Left renal cortex interstitium (tissue), 4 donors: Measurements from ENCODE around the gene TMEM97. TPM values are rescaled to one million over a fixed set of nuclear protein-coding genes. Genes with fewer than 3 reads are reported as not detected.

ENCODE experiments used
- DNase-seq, 4 donors: peaks; one replicate each; pipeline ENCODE4 v3.0.0-alpha.2; 2013; ENCODE audit warnings: low read depth in 4 of 4, low spot score in 2 of 4, missing footprints in 1 of 4
- polyA plus RNA-seq, 4 donors: library from polyadenylated mRNA; unstranded; fragments of 120-200 nt; gene quantifications; one replicate each; pipeline ENCODE4 v1.2.1, GENCODE V29; 2013; ENCODE audit not compliant: insufficient read length in 4 of 4

Gene TMEM97
- polyA plus RNA-seq, 4 donors, result 49.6 to 55.8 (median 51.5) TPM

- DNase-seq, result no peak
Measured at GRCh38 chr17:28363776-28364650, 45.0 kb downstream of the TMEM97 start.

GRCh38 chr17:28364665-28365363 lies 45.8 kb downstream of the TMEM97 start, which contains the start of gene SEBOX:
Gene SEBOX, minus strand, starts transcription at chr17:28365199. Its CDS starts 48 bp downstream, at chr17:28365151.
- DNase-seq, result no peak

- DNase-seq, result no peak
Measured at GRCh38 chr17:28365487-28365886, 46.5 kb downstream of the TMEM97 start.

- no peak for DNase-seq
Measured at GRCh38 chr17:28366605-28367004, 47.6 kb downstream of the TMEM97 start.

GRCh38 chr17:28367641-28368305 lies 48.8 kb downstream of the TMEM97 start:
- DNase-seq, result no peak

GRCh38 chr17:28368306-28368831 lies 49.4 kb downstream of the TMEM97 start:
- no peak for DNase-seq

GRCh38 chr17:28368915-28369683 lies 50.1 kb downstream of the TMEM97 start:
- no peak for DNase-seq

- no peak for DNase-seq
Measured at GRCh38 chr17:28369684-28370034, 50.7 kb downstream of the TMEM97 start.

GRCh38 chr17:28370035-28370743 lies 51.2 kb downstream of the TMEM97 start, which contains the start of gene VTN:
Gene VTN, minus strand, starts transcription at chr17:28370307. Its CDS starts 104 bp downstream, at chr17:28370203.
- no peak for DNase-seq

GRCh38 chr17:28370744-28371103 lies 51.7 kb downstream of the TMEM97 start:
- no peak for DNase-seq

- peak in 3 of 4 donors; percentile 79 to 85 (median 85) for DNase-seq
Measured at GRCh38 chr17:28371245-28372202, 52.5 kb downstream of the TMEM97 start, which contains the start of gene SARM1. Gene SARM1, plus strand, starts transcription at chr17:28371694. Its CDS starts 339 bp downstream, at chr17:28372033.

- no peak for DNase-seq
Measured at GRCh38 chr17:28372203-28372944, 53.4 kb downstream of the TMEM97 start.

GRCh38 chr17:28372945-28373274 lies 53.9 kb downstream of the TMEM97 start:
- no peak for DNase-seq

Other genes starting within 250 kb of the TMEM97 start
- gene IFT20, start 16.3 kb downstream of the TMEM97 start, polyA plus RNA-seq, result 10 to 100 TPM; 52.7 to 61.2 (median 57.5) TPM
- gene TNFAIP1, start 16.6 kb downstream of the TMEM97 start, polyA plus RNA-seq, result 10 to 100 TPM; 41.0 to 42.9 (median 42.3) TPM
- 10 to 100 TPM; 82.9 to 97.9 (median 89.8) TPM for gene POLDIP2, start 38.3 kb downstream of the TMEM97 start, polyA plus RNA-seq
- not detected for gene SEBOX, start 46.0 kb downstream of the TMEM97 start, polyA plus RNA-seq
- 10 to 100 TPM in 3 of 4 donors, 1 to 10 TPM in 1; 9.2 to 39.3 (median 17.5) TPM for gene VTN, start 51.1 kb downstream of the TMEM97 start, polyA plus RNA-seq
- 10 to 100 TPM; 11.7 to 16.6 (median 15.0) TPM for gene SARM1, start 52.5 kb downstream of the TMEM97 start, polyA plus RNA-seq
- 10 to 100 TPM; 13.3 to 18.6 (median 13.4) TPM for gene SLC46A1, start 87.0 kb downstream of the TMEM97 start, polyA plus RNA-seq
- gene SLC13A2, start 154.4 kb downstream of the TMEM97 start, polyA plus RNA-seq, result 10 to 100 TPM in 3 of 4 donors, 1 to 10 TPM in 1; 6.0 to 19.3 (median 14.6) TPM
- gene FOXN1, start 187.1 kb downstream of the TMEM97 start, polyA plus RNA-seq, result under 1 TPM; 0.33 to 0.81 (median 0.56) TPM
- gene UNC119, start 233.4 kb downstream of the TMEM97 start, polyA plus RNA-seq, result 10 to 100 TPM; 55.6 to 79.7 (median 65.4) TPM